Measurements from ENCODE around the gene COX5A.
"Not testable (repeated sequence)": the region's sequence is repeated elsewhere in the genome, so short reads cannot be mapped to it uniquely, and the experiment has no call there.

The COX5A gene

DNA sequence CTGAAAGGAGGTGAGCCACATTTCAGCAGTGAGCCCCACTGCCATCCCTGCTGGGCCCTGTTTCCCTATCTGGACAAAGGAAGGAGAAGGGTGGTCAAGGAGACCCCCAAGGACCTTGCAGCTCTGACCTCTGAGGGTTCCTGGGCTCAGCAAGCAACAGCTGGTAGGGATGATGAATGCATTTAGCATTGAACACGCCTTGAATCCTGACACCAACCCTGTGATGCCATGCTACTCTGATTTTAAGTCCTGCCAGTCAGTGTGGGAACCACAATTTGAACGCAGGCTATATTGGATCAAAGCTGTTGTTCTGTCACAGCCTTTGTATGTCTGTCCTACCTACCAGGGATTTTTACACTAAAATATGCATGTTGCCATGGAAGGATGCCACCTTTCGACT lies 41.6 kb downstream of the COX5A start:
- no peak for FAIRE-seq

DNA sequence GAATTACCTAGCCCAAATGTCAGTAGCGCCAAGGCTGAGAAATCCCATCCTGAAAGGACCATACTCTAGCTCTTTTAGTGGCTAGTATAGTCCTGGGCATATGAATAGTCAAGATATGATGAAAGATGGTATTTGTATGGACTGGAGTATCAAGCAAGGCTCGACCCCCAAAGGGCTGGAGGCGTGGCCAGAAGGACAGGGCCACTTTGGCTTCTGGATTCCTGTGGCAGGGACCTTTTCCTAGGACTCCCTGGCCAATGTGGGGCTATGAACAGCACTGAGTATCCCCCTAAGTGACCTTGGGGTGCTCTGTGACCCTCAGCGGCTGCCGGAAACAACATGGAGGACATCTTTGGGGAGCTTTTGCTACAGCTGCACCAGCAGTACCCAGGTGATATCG lies 42.0 kb downstream of the COX5A start:
- no peak for FAIRE-seq

DNA sequence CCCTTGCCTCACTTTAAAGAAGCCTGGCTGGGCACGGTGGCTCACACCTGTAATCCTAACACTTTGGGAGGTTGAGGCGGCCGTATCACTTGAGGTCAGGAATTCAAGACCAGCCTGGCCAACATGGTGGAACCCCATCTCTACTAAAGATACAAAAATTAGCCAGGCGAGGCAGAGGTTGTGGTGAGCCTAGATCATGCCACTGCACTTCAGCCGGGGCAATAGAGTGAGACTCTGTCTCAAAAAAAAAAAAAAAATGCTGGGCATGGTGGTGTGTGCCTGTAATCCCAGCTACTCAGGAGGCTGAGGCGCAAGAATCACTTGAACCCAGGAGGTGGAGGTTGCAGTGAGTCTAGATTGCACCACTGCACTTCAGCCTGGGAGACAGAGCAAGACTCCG lies 43.5 kb downstream of the COX5A start:
- FAIRE-seq, result not testable (repeated sequence)

DNA sequence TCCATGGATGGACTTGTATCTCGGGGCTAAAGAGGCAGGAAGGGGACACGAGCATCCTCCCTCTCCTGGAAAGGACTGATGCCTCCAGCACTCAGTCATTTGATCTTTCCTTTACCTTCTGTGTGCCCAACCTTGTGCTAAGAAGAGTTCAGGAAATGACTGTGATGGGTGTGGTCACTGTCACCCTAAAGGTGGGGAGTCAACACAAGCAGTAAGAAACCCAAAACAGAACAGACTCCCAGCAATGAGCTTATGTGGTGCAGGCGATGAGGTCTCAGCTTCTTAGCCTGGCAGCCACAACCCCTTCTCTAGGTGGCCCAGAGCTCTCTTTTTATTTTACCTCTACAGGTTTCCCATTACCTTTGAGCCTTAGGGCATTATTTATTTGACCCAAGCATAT lies 44.2 kb downstream of the COX5A start:
- FAIRE-seq, result no peak

DNA sequence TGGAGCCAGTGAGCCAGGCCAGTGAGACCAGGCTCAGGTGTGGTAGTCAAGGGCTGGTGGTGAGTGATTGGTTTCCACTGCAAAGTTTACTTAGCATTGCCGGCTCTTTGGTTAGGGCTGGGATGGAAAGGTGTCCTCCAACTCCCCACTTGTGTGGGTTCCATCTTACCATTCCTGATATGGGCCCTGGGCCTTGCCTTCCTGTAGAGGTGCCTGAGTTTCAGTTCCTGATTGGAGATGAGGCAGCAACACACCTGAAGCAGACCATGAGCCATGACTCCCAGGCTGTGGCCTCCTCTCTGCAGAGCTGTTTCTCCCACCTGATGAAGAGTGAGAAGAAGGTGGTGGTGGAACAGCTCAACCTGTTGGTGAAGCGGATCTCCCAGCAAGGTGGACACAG lies 44.9 kb downstream of the COX5A start:
- FAIRE-seq, result no peak

DNA sequence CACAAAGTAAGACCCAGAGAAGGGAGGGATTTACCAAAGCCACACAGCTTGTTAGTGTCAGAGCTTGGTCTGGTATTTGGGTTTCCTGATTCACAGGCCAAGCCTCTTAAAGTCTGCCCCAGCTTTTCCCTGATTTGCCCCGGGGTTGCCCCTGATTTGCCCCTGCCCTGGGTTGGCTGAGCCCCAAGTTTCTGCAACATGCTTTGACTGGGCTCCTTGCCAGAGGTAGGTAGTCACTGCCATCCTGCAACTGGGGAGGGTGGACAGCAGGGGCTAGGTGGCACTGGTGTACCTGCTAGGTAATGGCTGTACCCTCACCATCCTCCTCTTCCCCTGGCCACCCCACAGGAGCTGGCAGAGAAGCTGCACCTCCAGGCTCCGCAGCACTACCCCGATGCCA lies 45.6 kb downstream of the COX5A start:
- no peak for FAIRE-seq

DNA sequence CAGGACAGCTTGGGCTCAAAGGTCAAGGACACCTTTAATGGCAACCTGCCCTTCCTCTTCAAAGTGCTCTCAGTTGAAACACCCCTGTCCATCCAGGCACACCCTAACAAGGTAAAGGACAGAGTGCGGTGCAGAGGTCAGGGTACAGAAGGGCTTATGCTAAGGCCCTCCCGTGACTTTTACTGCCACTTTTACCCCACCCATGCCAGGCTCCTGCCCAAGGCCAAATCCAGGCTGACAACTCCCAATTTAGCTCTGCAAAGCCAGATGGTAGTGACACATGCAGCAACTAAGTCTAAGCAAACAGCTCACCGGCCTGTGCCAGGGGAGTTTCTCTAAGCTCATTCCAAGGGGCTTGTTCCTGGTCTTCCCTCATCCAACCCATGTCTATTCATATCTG lies 46.4 kb downstream of the COX5A start:
- FAIRE-seq, result no peak

DNA sequence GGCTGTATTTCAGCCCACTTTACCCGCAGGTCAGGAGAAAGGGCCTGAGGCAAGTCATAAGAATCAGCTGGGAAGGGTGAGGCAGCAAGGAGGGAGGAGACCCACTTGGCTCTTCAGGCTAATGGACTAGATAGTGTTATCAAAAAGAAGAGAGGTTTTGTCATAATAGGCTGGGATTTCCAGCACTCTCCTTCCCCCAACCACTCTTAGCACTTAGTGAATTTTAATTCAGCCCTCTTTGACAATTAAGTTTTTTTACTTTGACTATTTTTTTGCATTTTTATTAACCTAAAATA lies 47.3 kb downstream of the COX5A start:
- no peak for FAIRE-seq

DNA sequence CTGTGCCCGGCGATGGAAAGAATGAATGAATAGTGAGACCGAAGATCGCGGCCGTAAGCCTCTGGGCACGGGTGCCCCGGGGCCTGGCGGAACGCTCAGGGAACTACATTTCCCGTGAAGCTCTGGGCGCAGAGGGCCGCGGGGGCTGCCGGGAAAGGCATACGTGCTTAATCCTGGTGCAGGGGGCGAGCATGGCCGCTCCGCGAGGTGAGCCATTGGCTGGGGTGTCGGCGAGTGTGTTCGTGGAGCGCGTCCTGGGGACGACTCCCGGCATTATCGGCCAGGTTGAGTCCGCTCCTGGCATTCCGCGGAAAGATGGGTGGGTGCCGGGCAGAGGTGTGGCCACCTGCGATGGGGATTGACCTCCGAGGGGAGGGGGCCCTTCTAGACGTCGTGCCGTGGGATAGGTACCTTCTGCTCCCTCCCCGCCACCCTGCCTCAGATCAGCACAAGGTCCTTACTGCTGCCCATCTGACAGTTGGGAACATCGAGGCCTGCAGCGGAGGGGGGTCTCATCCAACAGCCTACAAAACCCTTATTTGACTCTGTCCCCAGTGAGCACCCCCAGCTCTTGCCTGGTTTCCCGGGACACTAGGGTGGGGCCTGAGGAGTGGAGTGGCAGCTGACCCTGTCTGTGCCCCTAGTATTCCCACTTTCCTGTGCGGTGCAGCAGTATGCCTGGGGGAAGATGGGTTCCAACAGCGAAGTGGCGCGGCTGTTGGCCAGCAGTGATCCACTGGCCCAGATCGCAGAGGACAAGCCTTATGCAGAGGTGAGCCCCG lies 47.8 kb downstream of the COX5A start, which contains the start of gene MPI:
MPI (plus strand) TSS at position 160 of the 782 bp plus-strand sequence; CDS start at position 192, 32 bp downstream.
- FAIRE-seq, result no peak

DNA sequence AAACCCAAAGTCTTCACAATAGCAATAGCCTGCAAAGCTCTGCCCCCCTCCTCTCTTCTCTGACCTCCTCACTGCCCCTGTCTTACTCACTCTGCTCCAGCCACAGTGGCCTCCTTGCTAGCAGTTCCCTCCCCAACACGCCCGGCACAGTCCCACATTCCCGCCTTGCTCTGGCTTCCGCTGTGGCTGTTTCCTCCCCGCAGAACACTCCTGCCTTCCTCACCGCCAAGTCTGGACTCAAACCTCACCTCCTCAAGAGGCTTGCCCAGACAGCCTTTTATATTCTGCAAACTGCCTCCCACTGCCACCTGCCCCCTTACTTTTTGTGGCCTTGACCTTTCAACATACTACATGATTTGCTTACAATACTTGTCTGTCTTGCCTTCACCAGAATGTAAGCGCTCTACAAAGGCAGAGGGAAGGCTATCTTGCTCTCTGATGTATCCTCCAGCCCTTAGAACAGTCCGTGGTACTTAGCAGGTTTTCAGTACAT lies 48.4 kb downstream of the COX5A start:
- FAIRE-seq, result no peak

DNA sequence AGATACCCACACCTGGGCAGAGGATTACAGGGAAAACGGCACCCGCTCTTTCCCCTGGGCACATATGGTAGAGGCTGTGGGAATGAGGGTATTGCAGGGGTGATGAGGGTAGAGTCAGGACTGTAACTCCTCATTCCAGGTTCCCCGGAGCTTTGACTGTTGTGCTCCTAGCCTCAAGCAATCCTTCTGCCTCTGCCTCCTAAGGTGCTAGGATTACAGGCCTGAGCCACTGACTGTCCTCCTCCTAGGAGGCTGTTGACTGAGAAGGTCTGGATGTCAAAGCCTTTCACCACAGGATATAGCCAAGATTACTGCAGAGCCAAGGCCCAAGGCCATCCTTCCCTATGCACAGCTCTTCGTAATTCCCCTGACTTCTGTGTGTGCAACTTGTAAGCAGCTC lies 49.2 kb downstream of the COX5A start:
- no peak for FAIRE-seq

DNA sequence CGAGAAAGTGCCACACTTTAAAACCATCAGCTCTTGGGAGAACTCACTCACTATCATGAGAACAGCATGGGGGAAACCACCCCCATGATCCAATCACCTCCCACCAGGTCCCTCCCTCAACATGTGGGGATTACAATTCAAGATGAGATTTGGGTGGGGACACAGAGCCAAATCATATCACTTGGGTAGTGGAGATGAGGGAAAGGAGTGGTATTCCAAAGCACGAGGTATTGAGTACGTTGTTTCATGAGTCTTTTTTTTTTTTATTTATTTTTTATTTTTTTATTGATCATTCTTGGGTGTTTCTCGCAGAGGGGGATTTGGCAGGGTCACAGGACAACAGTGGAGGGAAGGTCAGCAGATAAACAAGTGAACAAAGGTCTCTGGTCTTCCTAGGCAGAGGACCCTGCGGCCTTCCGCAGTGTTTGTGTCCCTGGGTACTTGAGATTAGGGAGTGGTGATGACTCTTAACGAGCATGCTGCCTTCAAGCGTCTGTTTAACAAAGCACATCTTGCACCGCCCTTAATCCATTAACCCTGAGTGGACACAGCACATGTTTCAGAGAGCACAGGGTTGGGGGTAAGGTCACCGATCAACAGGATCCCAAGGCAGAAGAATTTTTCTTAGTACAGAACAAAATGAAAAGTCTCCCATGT lies 50.2 kb downstream of the COX5A start:
- not testable (repeated sequence) for FAIRE-seq

DNA sequence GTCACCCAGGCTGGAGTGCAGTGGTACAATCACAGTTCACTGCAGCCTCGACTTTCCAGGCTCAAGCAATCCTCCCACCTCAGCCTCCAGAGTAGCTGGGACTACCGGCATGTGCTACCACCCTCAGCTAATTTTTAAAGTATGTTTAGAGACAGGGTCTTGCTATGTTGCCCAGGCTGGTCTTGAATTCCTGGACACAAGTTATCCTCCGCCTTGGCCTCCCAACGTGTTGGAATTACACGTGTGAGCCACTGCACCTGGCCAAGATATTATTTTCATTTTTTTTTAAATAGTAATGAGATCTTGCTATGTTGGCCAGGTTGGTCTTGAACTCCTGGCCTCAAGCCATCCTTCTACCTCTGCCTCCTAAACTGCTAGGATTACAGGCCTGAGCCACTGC lies 52.4 kb downstream of the COX5A start:
- no peak for FAIRE-seq

DNA sequence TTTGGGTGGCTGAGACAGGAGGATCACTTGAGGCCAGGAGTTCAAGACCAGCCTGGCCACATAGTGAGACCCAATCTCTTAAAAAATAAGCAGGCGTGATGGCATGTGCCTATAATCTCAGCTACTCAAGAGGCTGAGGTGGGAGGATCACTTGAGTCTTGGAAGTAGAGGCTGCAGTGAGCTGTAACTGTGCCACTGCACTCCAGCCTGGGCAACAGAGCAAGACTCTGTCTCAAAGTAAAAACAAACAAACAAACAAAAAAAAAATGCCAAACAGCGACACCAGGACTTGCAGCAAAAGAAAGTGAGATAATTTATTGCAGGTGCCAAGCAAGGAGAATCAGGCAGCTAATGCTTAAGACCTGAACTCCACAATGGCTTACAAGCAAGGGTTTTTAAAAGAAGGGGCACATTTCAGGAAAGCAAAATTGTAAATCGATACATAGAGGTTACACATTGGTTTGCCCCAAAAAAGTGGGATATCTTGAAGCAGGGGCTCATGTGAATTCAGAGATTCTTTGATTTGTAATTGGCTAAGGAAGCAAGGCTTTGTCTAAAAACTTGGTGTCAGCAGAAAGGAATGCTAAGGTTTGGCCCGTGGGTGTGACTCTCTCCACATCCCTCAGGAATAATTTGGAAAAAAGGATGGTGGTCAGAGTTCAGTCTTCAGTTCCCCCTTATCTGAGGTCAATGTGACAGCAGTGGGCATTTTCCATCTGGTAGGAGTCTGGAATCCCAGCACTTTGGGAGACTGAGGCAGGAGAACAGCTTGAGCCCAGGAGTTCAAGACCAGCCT lies 53.2 kb downstream of the COX5A start:
- FAIRE-seq, result no peak

DNA sequence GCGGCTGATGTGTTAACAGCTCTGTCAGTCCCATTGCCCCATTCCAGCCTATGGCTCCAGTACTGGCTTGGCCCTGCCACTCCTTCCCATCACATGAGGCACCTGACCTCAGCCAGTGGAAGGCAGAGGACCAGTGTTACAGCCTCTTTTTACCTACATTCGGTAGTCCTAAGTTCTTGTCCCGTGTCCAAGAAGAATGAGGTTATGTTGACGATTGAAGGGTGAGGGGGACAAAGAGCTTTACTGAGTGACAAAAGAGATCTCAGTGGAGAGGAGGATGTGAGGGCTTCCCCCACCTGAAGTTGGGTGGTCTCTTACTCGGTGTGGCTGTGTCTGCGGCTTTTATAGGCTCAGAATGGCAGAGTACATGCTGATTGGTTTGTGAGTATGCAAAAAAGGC lies 55.3 kb downstream of the COX5A start:
- no peak for FAIRE-seq

DNA sequence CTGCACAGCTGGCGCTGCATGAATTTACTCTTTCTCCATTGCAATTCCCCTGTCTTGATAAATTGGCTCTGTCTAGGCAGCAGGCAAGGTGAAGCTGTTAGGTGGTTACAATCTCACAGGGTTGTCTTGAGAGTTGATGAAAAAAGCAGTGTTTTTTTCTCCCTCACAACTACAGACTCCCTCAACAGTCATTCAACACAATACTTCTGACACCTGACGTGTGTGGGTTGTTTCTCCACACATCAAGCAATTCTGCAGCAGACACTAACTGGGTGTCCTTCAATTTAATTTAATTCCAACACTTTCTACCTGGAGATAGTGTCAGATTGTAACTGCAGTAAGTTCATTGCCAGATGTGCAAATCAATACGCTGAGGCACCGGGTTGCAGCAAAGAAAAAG lies 59.6 kb downstream of the COX5A start:
- no peak for FAIRE-seq

DNA sequence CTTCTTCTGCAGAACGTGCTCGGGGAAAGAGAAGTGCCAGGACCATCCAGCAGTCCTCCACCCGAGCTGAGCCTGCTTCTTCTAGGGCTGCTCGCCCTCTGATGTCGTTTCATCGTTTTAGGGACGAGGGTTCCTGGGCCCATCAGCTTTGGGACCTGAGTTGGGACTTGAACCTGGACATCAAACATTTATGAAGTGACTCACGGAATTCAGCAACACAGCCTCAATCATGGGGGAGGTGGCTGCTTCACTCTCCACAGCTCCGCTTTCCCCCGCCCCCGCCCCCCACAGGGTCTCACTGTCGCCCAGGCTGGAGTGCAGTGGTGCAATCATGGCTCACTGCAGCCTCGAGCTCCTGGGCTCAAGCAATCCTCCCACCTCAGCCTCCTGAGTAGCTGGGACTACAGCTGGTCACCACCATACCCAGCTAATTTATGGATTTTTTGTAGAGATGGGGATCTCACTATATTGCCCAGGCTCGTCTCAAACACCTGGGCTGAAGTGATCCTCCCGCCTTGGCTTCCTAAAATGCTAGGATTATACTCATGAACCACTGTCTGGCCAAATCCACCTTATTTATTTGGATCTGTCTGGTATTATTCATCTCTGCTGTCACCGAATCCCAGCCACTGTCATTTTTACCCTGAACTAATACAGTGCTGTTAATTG lies 64.0 kb downstream of the COX5A start:
- FAIRE-seq, result no peak

DNA sequence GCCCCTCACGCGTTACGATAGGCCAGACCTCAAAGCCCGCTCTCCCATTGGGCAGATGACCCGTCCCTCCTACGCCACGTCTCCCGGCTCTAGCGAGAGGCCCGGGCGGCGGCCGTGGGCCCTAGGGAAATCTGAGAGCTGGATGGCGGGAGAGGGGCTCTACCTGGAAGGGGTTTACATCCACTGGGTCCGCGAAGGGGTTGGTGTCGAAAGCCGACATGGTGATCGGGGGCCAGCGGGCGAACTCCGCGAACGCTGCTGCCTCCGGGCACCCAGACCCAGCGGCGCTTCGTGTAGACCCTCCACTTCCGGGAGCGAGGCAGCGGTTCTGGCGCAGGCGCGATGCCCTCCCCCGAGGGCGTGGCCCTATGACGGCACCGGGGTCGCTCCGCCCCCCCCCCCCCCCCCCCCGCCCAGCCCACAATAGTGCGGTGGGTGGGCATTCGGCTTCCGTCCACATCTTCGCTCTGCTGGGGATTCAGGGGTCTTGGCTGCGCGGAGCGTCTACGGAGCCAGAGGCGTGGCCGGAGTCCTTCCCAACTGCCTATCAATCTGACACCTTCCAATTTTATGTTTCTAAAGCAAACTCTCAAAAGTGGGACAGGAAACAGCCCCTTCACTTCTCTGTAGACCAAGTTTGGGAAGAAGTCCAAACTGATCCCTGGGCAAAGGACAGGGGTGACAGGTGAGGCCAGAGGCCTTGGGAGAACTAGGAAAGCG lies 64.7 kb downstream of the COX5A start, which contains the start of gene SCAMP2:
SCAMP2 (minus strand) TSS at position 330 of the 720 bp plus-strand sequence; CDS start at position 220, 110 bp downstream.
- no peak for FAIRE-seq

DNA sequence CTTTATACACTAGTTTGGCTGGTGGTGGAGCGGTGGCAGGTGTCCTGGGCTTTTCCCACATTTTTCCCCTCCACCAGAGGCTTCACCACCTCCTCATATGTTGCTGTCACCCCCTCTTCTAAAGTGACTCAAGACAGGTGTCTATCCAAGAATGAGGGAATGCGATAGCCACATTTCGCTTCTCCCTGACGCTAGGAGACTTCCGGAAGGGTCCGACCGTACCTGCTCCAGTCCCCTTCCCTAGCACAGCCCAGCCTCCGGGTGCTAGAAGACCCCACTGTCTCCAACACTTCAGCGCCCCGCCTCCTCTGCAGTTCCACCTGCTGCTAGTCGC lies 65.2 kb downstream of the COX5A start:
- no peak for FAIRE-seq

DNA sequence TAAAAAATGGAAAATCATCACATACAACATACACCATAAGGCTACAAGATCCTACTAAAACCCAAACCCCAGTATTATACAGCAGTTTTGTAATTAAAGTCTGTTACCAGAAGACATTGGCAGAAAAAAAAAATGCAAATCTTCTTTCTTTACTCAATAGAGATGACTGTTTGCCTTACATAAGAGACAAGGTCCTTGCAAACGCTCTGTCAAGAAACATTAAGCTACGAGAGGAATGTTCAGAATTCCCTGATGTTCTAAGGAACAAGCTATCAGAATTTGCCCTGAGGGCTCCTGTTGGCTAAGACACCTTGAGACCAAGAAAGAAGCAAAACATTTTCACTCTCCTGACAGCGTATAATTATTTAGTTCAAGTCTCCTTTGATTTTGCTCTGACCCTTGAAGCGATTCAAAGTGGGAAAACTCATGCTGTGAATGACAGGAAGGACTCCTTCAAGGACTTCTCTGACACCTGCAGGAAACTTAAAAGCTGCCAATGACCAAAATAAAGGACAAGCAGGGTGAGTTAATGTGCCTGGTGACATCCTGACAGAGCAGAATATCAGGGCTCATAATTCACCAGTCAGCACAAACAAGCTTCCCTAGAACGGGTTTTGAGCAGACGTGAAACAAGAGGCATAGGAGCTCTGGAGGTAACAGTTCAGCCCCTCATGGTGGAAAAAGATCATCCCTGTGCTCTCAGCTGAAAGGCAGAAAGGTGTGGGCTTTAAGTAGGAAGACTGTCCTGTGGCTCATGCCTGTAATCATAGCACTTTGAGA lies 67.2 kb downstream of the COX5A start:
- FAIRE-seq, result no peak
